ENCODE data around the gene ADAMTS16.

ADAMTS16 gene

GRCh38 chr5:5293029-5293428 is 152.9 kb downstream of the ADAMTS16 start:
- Histone ChIP-seq H3K4me3 (ENCODE audit: low read depth, low read length, poor library complexity, severe bottlenecking) (no peak overlapping the region), H3K79me2 (ENCODE audit: insufficient read depth, low read length) (no peaks in the 10 kb centered on the region), H3K9me2 (ENCODE audit: low read depth, low read length) (no peaks in the 10 kb centered on the region), H3F3A (ENCODE audit: insufficient read depth, low read length) (no peaks in the 10 kb centered on the region), H3K9ac (ENCODE audit: low read length) (no peak overlapping the region), H3K4me1 (ENCODE audit: insufficient read depth, low read length, severe bottlenecking) (no peaks in the 10 kb centered on the region), H3K27ac (ENCODE audit: low read depth, low read length, poor library complexity, severe bottlenecking) (no peak overlapping the region), H3K4me2 (ENCODE audit: low read length) (no peak overlapping the region), H4K20me1 (ENCODE audit: insufficient read depth, low read length) (no peaks in the 10 kb centered on the region), H3K27me3 (ENCODE audit: insufficient read depth, low read length) (no peaks in the 10 kb centered on the region), H3K36me3 (ENCODE audit: insufficient read depth, low read length) (no peaks in the 10 kb centered on the region), H2AFZ (ENCODE audit: low read length) (no peak overlapping the region), H3K9me3 (ENCODE audit: low read length) (no peaks in the 10 kb centered on the region)
- TF ChIP-seq CTCF (IDR thresholded peaks at IDR 0.05; ENCODE audit: low read length) (no peak), EZH2 (IDR thresholded peaks at IDR 0.05; ENCODE audit: borderline replicate concordance, low read length) (no peak)

DNA sequence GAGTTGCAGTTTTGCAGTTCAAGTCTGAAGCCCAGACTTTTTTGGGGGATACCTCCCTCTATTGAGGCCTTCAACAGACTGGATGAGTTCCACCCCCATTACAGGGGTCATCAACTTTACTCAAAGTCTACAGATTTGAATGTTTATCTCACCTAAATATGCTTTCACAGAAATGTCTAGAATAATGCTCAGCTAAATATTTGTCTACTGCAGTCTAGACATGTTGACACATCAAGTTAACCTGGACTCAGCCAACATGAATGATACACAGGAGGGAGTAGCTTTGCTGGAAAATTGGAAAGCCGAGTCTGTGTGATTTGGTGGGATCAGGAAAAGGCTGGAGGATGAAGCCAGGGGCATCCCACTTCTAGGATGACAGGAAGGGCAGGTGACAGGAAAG is 154.3 kb downstream of the ADAMTS16 start:
- Histone ChIP-seq H3K4me2 (ENCODE audit: low read length) (no peak overlapping the region), H3K27ac (ENCODE audit: low read depth, low read length, poor library complexity, severe bottlenecking) (no peak overlapping the region), H4K20me1 (ENCODE audit: insufficient read depth, low read length) (no peaks in the 10 kb centered on the region), H3K79me2 (ENCODE audit: insufficient read depth, low read length) (no peaks in the 10 kb centered on the region), H3F3A (ENCODE audit: insufficient read depth, low read length) (no peaks in the 10 kb centered on the region), H3K9me2 (ENCODE audit: low read depth, low read length) (no peaks in the 10 kb centered on the region), H3K9ac (ENCODE audit: low read length) (no peak overlapping the region), H3K27me3 (ENCODE audit: insufficient read depth, low read length) (no peaks in the 10 kb centered on the region), H3K36me3 (ENCODE audit: insufficient read depth, low read length) (no peaks in the 10 kb centered on the region), H3K4me1 (ENCODE audit: insufficient read depth, low read length, severe bottlenecking) (no peaks in the 10 kb centered on the region), H2AFZ (ENCODE audit: low read length) (no peak overlapping the region), H3K4me3 (ENCODE audit: low read depth, low read length, poor library complexity, severe bottlenecking) (no peak overlapping the region), H3K9me3 (ENCODE audit: low read length) (no peaks in the 10 kb centered on the region)
- TF ChIP-seq EZH2 (IDR thresholded peaks at IDR 0.05; ENCODE audit: borderline replicate concordance, low read length) (no peak), CTCF (IDR thresholded peaks at IDR 0.05; ENCODE audit: low read length) (no peak)

- Histone ChIP-seq H3K79me2 (ENCODE audit: insufficient read depth, low read length) (no peaks in the 10 kb centered on the region), H3K27ac (ENCODE audit: low read depth, low read length, poor library complexity, severe bottlenecking) (no peak overlapping the region), H3K4me1 (ENCODE audit: insufficient read depth, low read length, severe bottlenecking) (no peaks in the 10 kb centered on the region), H3K36me3 (ENCODE audit: insufficient read depth, low read length) (no peaks in the 10 kb centered on the region), H3K9me2 (ENCODE audit: low read depth, low read length) (no peaks in the 10 kb centered on the region), H3K4me3 (ENCODE audit: low read depth, low read length, poor library complexity, severe bottlenecking) (no peak overlapping the region), H3K9ac (ENCODE audit: low read length) (no peak overlapping the region), H3K27me3 (ENCODE audit: insufficient read depth, low read length) (no peaks in the 10 kb centered on the region), H2AFZ (ENCODE audit: low read length) (no peak overlapping the region), H3K9me3 (ENCODE audit: low read length) (no peaks in the 10 kb centered on the region), H3F3A (ENCODE audit: insufficient read depth, low read length) (no peaks in the 10 kb centered on the region), H4K20me1 (ENCODE audit: insufficient read depth, low read length) (no peaks in the 10 kb centered on the region), H3K4me2 (ENCODE audit: low read length) (no peak overlapping the region)
- TF ChIP-seq EZH2 (IDR thresholded peaks at IDR 0.05; ENCODE audit: borderline replicate concordance, low read length) (no peak), CTCF (IDR thresholded peaks at IDR 0.05; ENCODE audit: low read length) (no peak)
Measured at GRCh38 chr5:5295351-5295750, 155.2 kb downstream of the ADAMTS16 start.
